Panc1 (cell line): ENCODE data around the gene MEGF8. TPM values are rescaled to one million over a fixed set of nuclear protein-coding genes. Genes with fewer than 3 reads are reported as not detected.

Source experiments
- ATAC-seq: fragments of 200-7000 bp; cut with Tn5 transposase; 2 replicates; pipeline ENCODE4 v1.9.1; 2020; ENCODE audit warnings: mild to moderate bottlenecking, moderate library complexity
- BruUV-seq: library from RNA; stranded (reverse); fragments of 400-500 nt; replicated peaks from 2 replicates; lab custom pipeline; 2021; lab: Mats Ljungman, UMichigan
- CTCF ChIA-PET: fragments of 300-600 bp; sonication (Branson Sonifier 250); formaldehyde crosslinking; loops from one replicate; lab custom pipeline; 2022; ENCODE audit warnings: antibody characterized with exemption; lab: Charles Lee
- POLR2A ChIA-PET: fragments of 300-600 bp; sonication (Branson Sonifier 250); formaldehyde crosslinking; loops from one replicate; lab custom pipeline; 2022; ENCODE audit warnings: antibody characterized with exemption; lab: Charles Lee
- DNase-seq: peaks from one replicate; pipeline ENCODE4 v3.0.0-alpha.2; 2010; ENCODE audit warnings: low read depth, low spot score
- H3K27ac ChIP-seq: 2 replicates; pipeline ENCODE4 v1.5.1; 2011; ENCODE audit warnings: mild to moderate bottlenecking, low read length, inconsistent platforms
- H3K27me3 ChIP-seq: fragments of 200-500 bp; sonication (Bioruptor generic); 2 replicates; pipeline ENCODE4 v1.6.0; 2014; ENCODE audit warnings: low read length, inconsistent platforms; ENCODE audit not compliant: control insufficient read depth, insufficient read depth
- H3K36me3 ChIP-seq: fragments of 200-500 bp; sonication (Bioruptor generic); 2 replicates; pipeline ENCODE4 v1.5.1; 2014; ENCODE audit warnings: inconsistent platforms, mild to moderate bottlenecking, low read length, moderate library complexity; ENCODE audit not compliant: control insufficient read depth, insufficient read depth
- H3K4me1 ChIP-seq: 2 replicates; pipeline ENCODE4 v1.5.1; 2011; ENCODE audit warnings: inconsistent platforms, mild to moderate bottlenecking, low read length, moderate library complexity; ENCODE audit not compliant: control insufficient read depth, insufficient read depth
- H3K4me3 ChIP-seq, 2 experiments: 2 replicates each; pipeline ENCODE4 v1.5.1; 2011 to 2012; ENCODE audit warnings: low read depth in 2 of 2, low read length in 2 of 2, mild to moderate bottlenecking in 2 of 2, inconsistent platforms in 1 of 2, moderate library complexity in 1 of 2
- H3K9me3 ChIP-seq: fragments of 200-500 bp; sonication (Bioruptor generic); 2 replicates; pipeline ENCODE4 v1.5.1; 2014; ENCODE audit warnings: low read depth, mild to moderate bottlenecking, inconsistent platforms, low read length, moderate library complexity; ENCODE audit not compliant: control insufficient read depth, insufficient read depth
- CTCF ChIP-seq: fragments of 450-650 bp; IDR thresholded peaks from 2 replicates; pipeline ENCODE4 v1.5.1; 2017; ENCODE audit warnings: mild to moderate bottlenecking
- POLR2AphosphoS5 ChIP-seq: IDR thresholded peaks from 2 replicates; pipeline ENCODE4 v1.6.1; 2012; ENCODE audit warnings: mild to moderate bottlenecking, low read depth, low read length, moderate library complexity
- REST ChIP-seq, 2 experiments: IDR thresholded peaks; 2 replicates each; pipeline ENCODE4 v1.6.1; 2011 to 2012; ENCODE audit warnings: low read depth in 2 of 2, control low read depth in 1 of 2, low read length in 1 of 2, mild to moderate bottlenecking in 1 of 2, moderate library complexity in 1 of 2; ENCODE audit not compliant: insufficient read depth in 1 of 2
- SIN3A ChIP-seq: IDR thresholded peaks from 2 replicates; pipeline ENCODE4 v1.6.1; 2012; ENCODE audit warnings: low read depth, mild to moderate bottlenecking, low read length, moderate library complexity, borderline replicate concordance; ENCODE audit not compliant: insufficient read depth
- TCF7L2 ChIP-seq: IDR thresholded peaks from 2 replicates; pipeline ENCODE4 v1.6.1; 2011; ENCODE audit warnings: mild to moderate bottlenecking, low read depth, low read length, inconsistent platforms
- in situ Hi-C: cut with HindIII; loops from 2 replicates; pipeline ENCODE4 v1.10.0; 2016; ENCODE audit warnings: low sequenced_read_pairs, low pct_unique_long_range_greater_than_20kb
- intact Hi-C: fragments of 100-400 bp; cut with micrococcal nuclease; formaldehyde crosslinking; loops from one replicate; pipeline ENCODE4 v1.10.0; 2022; ENCODE audit not compliant: unreplicated experiment
- total RNA-seq: library from RNA; stranded (reverse); gene quantifications from one replicate; pipeline ENCODE4 v1.2.1, GENCODE V29; 2021; ENCODE audit not compliant: unreplicated experiment

MEGF8 gene
- total RNA-seq, 1 experiment from 2014 or later = 14.2 TPM

- Histone ChIP-seq H3K4me3 (no peak overlapping the region), H3K27me3 (no peaks in the 10 kb centered on the region), H3K36me3 (no peaks in the 10 kb centered on the region), H3K9me3 (no peaks in the 10 kb centered on the region), H3K4me1 (no peaks in the 10 kb centered on the region), H3K27ac (no peak overlapping the region)
- ATAC-seq = no peak
- in situ Hi-C loops = no loop called here
- TF ChIP-seq TCF7L2 = no peak
- no peak for TF ChIP-seq POLR2AphosphoS5
- TF ChIP-seq SIN3A = no peak
- no peak for TF ChIP-seq REST (IDR thresholded peaks at IDR 0.05; ENCODE audit: insufficient read depth in 1 of 2, low read depth in 2 of 2, low read length in 1 of 2)
- TF ChIP-seq CTCF = no peak
- ChIA-PET CTCF (interaction anchor here (0.6 kb wide), 1 partner anchor 112 kb away, joined by 3 read pairs; no protein-coding TSS in a partner anchor), POLR2A (no interaction called here)
- no TSS peak for BruUV-seq
- no peak for DNase-seq
- intact Hi-C loops = no loop called here
These were observed 84.9 kb downstream of the MEGF8 start for GRCh38 chr19:42410371-42410770.

- Histone ChIP-seq H3K36me3 (no peaks in the 10 kb centered on the region), H3K27me3 (no peaks in the 10 kb centered on the region), H3K4me1 (no peaks in the 10 kb centered on the region), H3K4me3 (no peak overlapping the region), H3K9me3 (no peaks in the 10 kb centered on the region), H3K27ac (no peak overlapping the region)
- intact Hi-C loops (no loop called here), in situ Hi-C loops (no loop called here)
- ChIA-PET CTCF (no interaction called here), POLR2A (no interaction called here)
- DNase-seq = no peak
- no peak for ATAC-seq
- no peak for TF ChIP-seq CTCF
- TF ChIP-seq SIN3A = no peak
- no peak for TF ChIP-seq POLR2AphosphoS5
- TF ChIP-seq TCF7L2 = no peak
- TF ChIP-seq REST (IDR thresholded peaks at IDR 0.05; ENCODE audit: insufficient read depth in 1 of 2, low read depth in 2 of 2, low read length in 1 of 2) = no peak
- BruUV-seq = no TSS peak
These were observed 86.2 kb downstream of the MEGF8 start for GRCh38 chr19:42411581-42412178.
